Measurements from ENCODE around the gene DNTT.

DNA sequence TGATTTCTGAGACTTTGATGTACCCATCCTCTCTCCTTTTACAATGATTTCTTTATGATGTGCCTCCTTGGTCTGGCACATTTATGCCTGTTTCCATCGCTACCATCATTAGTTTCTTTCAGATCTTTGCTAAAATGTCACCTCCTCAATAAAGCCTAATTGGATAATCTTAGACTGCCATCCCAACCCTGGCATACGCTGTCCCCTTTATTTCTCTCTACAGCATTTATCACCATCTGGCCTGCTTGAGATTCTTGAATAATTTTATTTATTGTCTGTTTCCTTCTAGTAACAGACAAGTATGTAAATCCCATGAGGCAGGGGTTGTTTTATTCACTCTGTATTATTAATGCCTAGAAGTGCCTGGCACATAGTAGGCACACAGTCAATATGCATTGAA, 6.7 kb upstream of the DNTT start:
- TF ChIP-seq EZH2phosphoT487 (IDR thresholded peaks at IDR 0.05; ENCODE audit: borderline replicate concordance, low read depth, low read length), result no peak
- TF ChIP-seq, protein P1, sequence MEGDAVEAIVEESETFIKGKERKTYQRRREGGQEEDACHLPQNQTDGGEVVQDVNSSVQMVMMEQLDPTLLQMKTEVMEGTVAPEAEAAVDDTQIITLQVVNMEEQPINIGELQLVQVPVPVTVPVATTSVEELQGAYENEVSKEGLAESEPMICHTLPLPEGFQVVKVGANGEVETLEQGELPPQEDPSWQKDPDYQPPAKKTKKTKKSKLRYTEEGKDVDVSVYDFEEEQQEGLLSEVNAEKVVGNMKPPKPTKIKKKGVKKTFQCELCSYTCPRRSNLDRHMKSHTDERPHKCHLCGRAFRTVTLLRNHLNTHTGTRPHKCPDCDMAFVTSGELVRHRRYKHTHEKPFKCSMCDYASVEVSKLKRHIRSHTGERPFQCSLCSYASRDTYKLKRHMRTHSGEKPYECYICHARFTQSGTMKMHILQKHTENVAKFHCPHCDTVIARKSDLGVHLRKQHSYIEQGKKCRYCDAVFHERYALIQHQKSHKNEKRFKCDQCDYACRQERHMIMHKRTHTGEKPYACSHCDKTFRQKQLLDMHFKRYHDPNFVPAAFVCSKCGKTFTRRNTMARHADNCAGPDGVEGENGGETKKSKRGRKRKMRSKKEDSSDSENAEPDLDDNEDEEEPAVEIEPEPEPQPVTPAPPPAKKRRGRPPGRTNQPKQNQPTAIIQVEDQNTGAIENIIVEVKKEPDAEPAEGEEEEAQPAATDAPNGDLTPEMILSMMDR (conservative IDR thresholded peaks at IDR 0.05; ENCODE audit: low read length), result no peak

Measured in OCI-LY7 (cell line).